Heart left ventricle (tissue), 16 donors: ENCODE data around the gene OPRL1. TPM values are rescaled to one million over a fixed set of nuclear protein-coding genes. Genes with fewer than 3 reads are reported as not detected.

Experiments used
- ATAC-seq, 4 donors: fragments of 200-7000 bp; cut with Tn5 transposase; one replicate each; pipeline ENCODE4 v1.9.1; 2020 to 2022; ENCODE audit warnings: moderate library complexity in 4 of 4, mild to moderate bottlenecking in 3 of 4, moderate number of reproducible peaks in 1 of 4
- DNase-seq, 5 donors: peaks; one replicate each; pipeline ENCODE4 v3.0.0-alpha.2; 2020
- H3K27ac ChIP-seq, 12 donors: fragments of 200-600 bp; sonication (generic) in 4 of 12; one replicate each; pipeline versions ENCODE4 v1.5.0 to v1.8.0; 2016 to 2022; ENCODE audit warnings: mild to moderate bottlenecking in 2 of 12
- H3K27me3 ChIP-seq, 9 donors: fragments of 200-600 bp; sonication (generic) in 2 of 9; one replicate each; pipeline versions ENCODE4 v1.5.1 to v1.8.0; 2016 to 2022; ENCODE audit warnings: mild to moderate bottlenecking in 3 of 9
- H3K36me3 ChIP-seq, 9 donors: fragments of 200-600 bp; sonication (generic) in 2 of 9; one replicate each; pipeline versions ENCODE4 v1.5.0 to v1.8.0; 2018 to 2022; ENCODE audit warnings: mild to moderate bottlenecking in 2 of 9
- H3K4me1 ChIP-seq, 12 donors: fragments of 200-600 bp; sonication (generic) in 4 of 12; one replicate each; pipeline versions ENCODE4 v1.5.0 to v1.8.0; 2016 to 2022; ENCODE audit warnings: mild to moderate bottlenecking in 3 of 12
- H3K4me3 ChIP-seq, 12 donors: fragments of 200-600 bp; sonication (generic) in 4 of 12; one replicate each; pipeline versions ENCODE4 v1.5.0 to v1.8.0; 2017 to 2022; ENCODE audit warnings: mild to moderate bottlenecking in 9 of 12, moderate library complexity in 4 of 12
- H3K9me3 ChIP-seq, 12 donors: fragments of 200-600 bp; sonication (generic) in 4 of 12; one replicate each; pipeline versions ENCODE4 v1.5.0 to v1.8.0; 2016 to 2022; ENCODE audit warnings: mild to moderate bottlenecking in 1 of 12
- POLR2A ChIP-seq, 2 donors: fragments of 450-650 bp; IDR thresholded peaks; one replicate each; pipeline ENCODE4 v1.6.1; 2017; ENCODE audit warnings: antibody characterized with exemption in 2 of 2, mild to moderate bottlenecking in 2 of 2, moderate library complexity in 2 of 2
- WGBS, 4 donors: extraction: QIAGEN DNeasy Blood & Tissue Kit in 2 of 4; methylation state at CpG; one replicate each; pipeline versions ENCODE4 v1.1.5 to v1.1.7; 2013 to 2018; 5-methylcytosine and 5-hydroxymethylcytosine counted together
- intact Hi-C, 10 donors: fragments of 100-400 bp; cut with DNase I; formaldehyde crosslinking; loops; one replicate each; pipeline versions ENCODE4 v1.11.1 to v1.14.2; 2022
- polyA plus RNA-seq, 2 donors: library from polyadenylated mRNA; stranded (reverse); fragments of 200-250 nt; gene quantifications; one replicate each; pipeline ENCODE4 v1.2.3, GENCODE V29; 2013
- total RNA-seq, 9 donors: library from RNA; depleted of rRNA in 2 of 9; stranded (reverse); fragments of >200 nt in 2 of 9; fragmentation: NEBNext Ultra II Directional in 3 of 9; extraction: Animal tissue kit (Norgen Biotek cat#: 25700) in 3 of 9; gene quantifications; one replicate each; pipeline versions ENCODE4 v1.1.0 to v1.2.4, GENCODE V29; 2016 to 2023
- TF ChIP-seq, protein P1 (sequence below), 12 donors: fragments of 200-600 bp; sonication (generic) in 4 of 12; IDR thresholded peaks; one replicate each; pipeline versions ENCODE4 v1.5.0 to v1.8.0; 2018 to 2022; ENCODE audit warnings: antibody characterized with exemption in 12 of 12, mild to moderate bottlenecking in 5 of 12
- donor health status: ischemic (EF 13 %, LVEDD 7.1; RV severe dilation, severe dysfunction).
- donor health status: healthy with polysubstance abuse.
- donor health status: DM: no; HTN: yes; CAD: no.
- donor health status: DM: no; HTN: no; CAD: no.
- donor health status: ischemic (EF 25% LVEDD 6.9; RV normal size, moderate dysfunction).
- donor health status: ischemic (EF 25% LVEDD 5.7; RV mildly dilated, moderate dysfunction).
- donor health status: healthy.
- donor health status: DM: yes; HTN: yes; CAD: no.
- donor health status: ischemic (EF 35%, LVEDD 5.7; RV mildly dilated, moderate dysfunction).
- donor health status: nonischemic (EF 11% LVEDD 7.7; RV severe dilation, severe dysfunction).
- donor health status: DM: yes; HTN: yes; CAD: no.
- donor health status: PGD.
- donor health status: ischemic (EF 29% LVEDD 5.4; RV normal size, mild dysfunction).
- donor health status: nonischemic (EF 23%, LVEDD 6.1; RV moderate dilation, normal function).

Gene OPRL1
- total and polyA plus RNA-seq, 11 donors: 0.18 to 1.9 (median 0.54) TPM

DNA sequence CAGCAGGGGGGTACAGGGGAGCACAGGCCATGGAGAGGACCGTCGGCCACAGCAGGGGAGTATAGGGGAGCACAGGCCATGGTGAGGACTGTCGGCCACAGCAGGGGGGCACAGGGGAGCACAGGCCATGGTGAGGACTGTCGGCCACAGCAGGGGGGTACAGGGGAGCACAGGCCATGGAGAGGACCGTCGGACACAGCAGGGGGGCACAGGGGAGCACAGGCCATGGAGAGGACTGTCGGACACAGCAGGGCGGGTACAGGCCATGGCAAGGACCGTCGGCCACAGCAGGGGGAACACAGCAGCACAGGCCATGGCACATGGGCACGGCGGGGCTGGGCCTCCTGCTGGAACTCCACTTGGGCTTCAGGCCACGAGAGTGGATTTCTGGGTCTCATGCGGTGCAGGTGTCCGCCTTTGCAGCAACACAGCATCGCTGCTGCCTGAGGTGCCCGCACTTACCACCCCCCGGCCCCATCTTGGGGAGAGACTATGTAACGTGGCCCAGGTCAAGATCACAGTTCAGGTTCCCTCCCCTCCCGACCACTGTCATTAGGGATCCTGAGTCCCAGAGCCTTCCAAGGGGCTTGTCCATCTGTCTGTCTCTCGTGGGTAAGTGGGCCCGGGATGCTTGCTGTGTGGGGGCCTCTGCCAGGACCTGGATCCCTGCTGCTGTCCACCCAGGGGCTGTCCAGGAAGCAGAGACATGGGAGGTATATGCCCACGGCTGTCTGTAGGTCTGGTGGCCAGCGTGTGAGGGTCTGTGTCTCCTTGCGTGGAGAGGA lies 25.0 kb downstream of the OPRL1 start:
- Histone ChIP-seq H3K36me3 (no peaks in the 10 kb centered on the region), H3K4me3 (no peak overlapping the region), H3K27ac (no peak overlapping the region), H3K9me3 (no peaks in the 10 kb centered on the region), H3K27me3 (peaks cover 13 to 49% (median 30%) of the 10 kb centered on the region in 9 donors), H3K4me1 (peaks cover 0 to 14% (median 7%) of the 10 kb centered on the region in 12 donors)
- peak in 4 of 5 donors; percentile 7 to 51 (median 14) for DNase-seq
- WGBS, 4 donors: 79 to 89% (median 83%) methylated on average over 12 to 25 of the region's 25 CpGs
- no peak for TF ChIP-seq POLR2A (IDR thresholded peaks at IDR 0.05)
- TF ChIP-seq, protein P1, sequence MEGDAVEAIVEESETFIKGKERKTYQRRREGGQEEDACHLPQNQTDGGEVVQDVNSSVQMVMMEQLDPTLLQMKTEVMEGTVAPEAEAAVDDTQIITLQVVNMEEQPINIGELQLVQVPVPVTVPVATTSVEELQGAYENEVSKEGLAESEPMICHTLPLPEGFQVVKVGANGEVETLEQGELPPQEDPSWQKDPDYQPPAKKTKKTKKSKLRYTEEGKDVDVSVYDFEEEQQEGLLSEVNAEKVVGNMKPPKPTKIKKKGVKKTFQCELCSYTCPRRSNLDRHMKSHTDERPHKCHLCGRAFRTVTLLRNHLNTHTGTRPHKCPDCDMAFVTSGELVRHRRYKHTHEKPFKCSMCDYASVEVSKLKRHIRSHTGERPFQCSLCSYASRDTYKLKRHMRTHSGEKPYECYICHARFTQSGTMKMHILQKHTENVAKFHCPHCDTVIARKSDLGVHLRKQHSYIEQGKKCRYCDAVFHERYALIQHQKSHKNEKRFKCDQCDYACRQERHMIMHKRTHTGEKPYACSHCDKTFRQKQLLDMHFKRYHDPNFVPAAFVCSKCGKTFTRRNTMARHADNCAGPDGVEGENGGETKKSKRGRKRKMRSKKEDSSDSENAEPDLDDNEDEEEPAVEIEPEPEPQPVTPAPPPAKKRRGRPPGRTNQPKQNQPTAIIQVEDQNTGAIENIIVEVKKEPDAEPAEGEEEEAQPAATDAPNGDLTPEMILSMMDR (IDR thresholded peaks at IDR 0.05): no peak
- intact Hi-C loops: no loop called here
- no peak for ATAC-seq

DNA sequence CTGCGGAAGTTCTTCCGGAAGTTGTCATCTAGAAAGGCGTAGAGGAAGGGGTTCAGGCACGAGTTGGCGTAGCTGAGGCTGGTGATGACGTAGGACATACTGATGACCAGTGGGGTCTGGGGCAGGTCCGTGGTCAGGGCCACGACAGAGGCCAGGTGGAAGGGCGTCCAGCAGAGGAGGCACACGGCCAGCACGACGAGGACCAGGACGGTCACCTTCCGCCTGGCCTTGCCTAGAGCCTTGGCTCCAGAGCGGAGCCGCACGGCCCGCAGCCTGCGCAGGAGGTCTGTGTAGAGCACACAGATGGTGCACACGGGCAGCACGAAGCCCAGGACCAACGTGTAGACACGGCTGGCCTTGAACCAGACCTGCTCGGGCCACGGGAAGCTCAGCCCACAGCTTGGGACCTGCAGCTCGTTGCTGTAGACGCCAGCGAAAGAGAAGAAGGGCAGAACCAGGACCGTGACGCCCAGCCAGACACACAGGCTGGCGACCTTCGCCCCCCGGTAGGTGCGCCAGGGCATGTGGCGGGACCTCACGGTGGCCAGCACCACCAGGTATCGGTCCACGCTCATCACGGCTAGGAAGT lies 26.1 kb downstream of the OPRL1 start:
- H3K4me1 ChIP-seq: peaks cover 0 to 14% (median 7%) of the 10 kb centered on the region in 12 donors
- WGBS, 4 donors: 89 to 91% (median 90%) methylated on average over 25 to 39 of the region's 39 CpGs
- H3K4me3 ChIP-seq: no peak overlapping the region
- peak in 3 of 5 donors; percentile 6 to 14 (median 7) for DNase-seq
- no peaks in the 10 kb centered on the region for H3K9me3 ChIP-seq
- ATAC-seq: no peak
- intact Hi-C loops: no loop called here
- no peak overlapping the region for H3K27ac ChIP-seq
- H3K27me3 ChIP-seq: peaks cover 13 to 44% (median 24%) of the 10 kb centered on the region in 9 donors
- no peaks in the 10 kb centered on the region for H3K36me3 ChIP-seq
- no peak for TF ChIP-seq POLR2A (IDR thresholded peaks at IDR 0.05)

DNA sequence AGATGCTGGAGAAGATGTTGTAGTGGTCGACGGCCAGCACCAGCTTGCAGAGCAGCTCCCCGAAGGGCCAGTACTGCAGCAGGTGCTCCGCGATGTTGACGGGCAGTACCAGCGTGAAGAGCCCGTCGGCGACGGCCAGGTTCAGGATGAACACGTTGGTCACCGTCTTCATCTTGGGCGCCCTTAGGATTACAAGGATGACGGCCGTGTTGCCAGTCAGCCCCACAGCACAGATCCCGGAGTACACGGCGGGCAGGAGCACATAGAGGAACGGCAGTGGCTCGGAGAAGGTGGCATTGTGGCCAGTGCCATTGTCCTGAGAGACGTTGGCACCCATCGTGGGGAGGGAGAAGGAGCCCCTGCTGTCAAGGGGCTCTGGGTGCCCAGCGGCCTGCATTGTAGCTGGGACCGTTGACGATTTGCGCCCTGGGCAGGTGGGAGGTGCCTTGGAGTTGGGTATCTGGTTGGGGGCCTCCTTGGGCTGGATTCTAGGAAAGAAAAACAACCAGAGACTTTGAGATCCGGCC lies 26.6 kb downstream of the OPRL1 start:
- ATAC-seq (no peak), DNase-seq (peak in 3 of 5 donors; percentile 15 to 25 (median 17))
- H3K4me3 ChIP-seq: no peak overlapping the region
- no peaks in the 10 kb centered on the region for H3K36me3 ChIP-seq
- H3K4me1 ChIP-seq: peaks cover 0 to 14% (median 7%) of the 10 kb centered on the region in 12 donors
- TF ChIP-seq POLR2A (IDR thresholded peaks at IDR 0.05): no peak
- TF ChIP-seq, protein P1 (IDR thresholded peaks at IDR 0.05): no peak
- WGBS, 4 donors: 89 to 92% (median 91%) methylated on average over 28 of the region's 28 CpGs
- H3K27me3 ChIP-seq: peaks cover 13 to 38% (median 18%) of the 10 kb centered on the region in 9 donors
- intact Hi-C loops: no loop called here
- H3K27ac ChIP-seq: no peak overlapping the region
- H3K9me3 ChIP-seq: no peaks in the 10 kb centered on the region

DNA sequence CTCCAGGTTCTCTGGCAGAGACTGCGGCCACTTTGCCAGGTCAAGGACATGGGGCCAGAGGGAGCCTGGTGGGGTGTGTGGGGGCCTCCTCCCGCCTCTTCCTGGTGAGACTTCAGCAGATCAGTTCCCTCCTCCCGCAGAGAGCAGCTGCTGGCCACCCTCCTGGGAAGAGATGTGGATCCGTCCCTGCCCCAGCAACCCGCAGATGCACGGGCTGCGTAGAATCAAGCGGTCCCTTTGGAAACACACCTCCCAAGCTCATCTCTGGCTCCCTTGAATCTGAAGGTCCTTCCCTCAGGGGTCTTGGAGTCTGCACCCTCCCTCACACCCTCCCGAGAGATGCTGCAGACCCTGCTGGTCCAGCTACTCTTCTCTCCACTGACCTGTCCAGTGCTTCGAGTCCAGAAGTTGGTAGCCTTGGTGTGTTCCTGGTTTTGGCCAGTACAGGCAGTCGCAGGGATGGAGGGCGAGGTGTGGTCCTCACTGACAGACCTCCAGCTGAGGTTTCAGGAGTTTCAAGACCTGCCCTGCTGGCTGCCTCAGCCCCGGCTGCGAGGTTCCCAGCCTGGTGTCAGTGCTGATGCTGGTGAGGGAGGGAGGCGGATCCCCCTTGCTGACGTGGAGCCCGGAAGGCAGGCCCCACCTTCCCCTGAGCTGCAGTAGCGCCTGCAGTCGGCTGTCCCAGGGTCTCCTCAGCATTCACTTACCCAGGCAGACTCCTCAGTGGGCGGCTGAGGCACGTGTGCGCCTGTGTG lies 27.3 kb downstream of the OPRL1 start, which contains the start of gene NPBWR2:
Gene NPBWR2 (minus strand): TSS at position 585 of the 755 bp plus-strand sequence. CDS start 734 bp downstream, outside the sequence.
- Histone ChIP-seq H3K36me3 (no peaks in the 10 kb centered on the region), H3K27me3 (peaks cover 7 to 32% (median 11%) of the 10 kb centered on the region in 9 donors), H3K4me1 (peaks cover 0 to 8% (median 4%) of the 10 kb centered on the region in 12 donors), H3K27ac (no peak within 1 kb of the TSS), H3K9me3 (no peaks in the 10 kb centered on the region), H3K4me3 (no peak within 1 kb of the TSS)
- intact Hi-C loops: no loop called here
- peak in 3 of 5 donors; percentile 3 to 13 (median 9) for DNase-seq
- no peak for ATAC-seq
- WGBS, 4 donors: 49 to 61% (median 55%) methylated on average over 12 to 22 of the region's 22 CpGs
- no peak for TF ChIP-seq POLR2A (IDR thresholded peaks at IDR 0.05)
- TF ChIP-seq, protein P1 (IDR thresholded peaks at IDR 0.05): no peak
